Left kidney (tissue), 2 donors: ENCODE results near the gene UVRAG. TPM values are rescaled to one million over a fixed set of nuclear protein-coding genes. Genes with fewer than 3 reads are reported as not detected.
"Not testable (repeated sequence)": the region's sequence is repeated elsewhere in the genome, so short reads cannot be mapped to it uniquely, and the experiment has no call there.

Source experiments
- DNase-seq: peaks from one replicate; pipeline ENCODE4 v3.0.0-alpha.2; 2013
- polyA plus RNA-seq: library from polyadenylated mRNA; unstranded; fragments of 120-200 nt; gene quantifications from one replicate; pipeline ENCODE4 v1.2.1, GENCODE V29; 2013; ENCODE audit not compliant: insufficient read length

The UVRAG gene
- polyA plus RNA-seq, 1 donor: 19.5 TPM

GRCh38 chr11:75955443-75955842 lies 140.4 kb downstream of the UVRAG start:
- no peak for DNase-seq

- DNase-seq: no peak
Observed at GRCh38 chr11:75959540-75959939, 144.5 kb downstream of the UVRAG start.

GRCh38 chr11:75964071-75964470 lies 149.1 kb downstream of the UVRAG start:
- no peak for DNase-seq

GRCh38 chr11:75966537-75967287 lies 151.7 kb downstream of the UVRAG start:
- no peak for DNase-seq

- DNase-seq: no peak
Observed at GRCh38 chr11:75968021-75968625, 153.1 kb downstream of the UVRAG start.

GRCh38 chr11:75969626-75970308 lies 154.8 kb downstream of the UVRAG start:
- DNase-seq: no peak

- DNase-seq: not testable (repeated sequence)
Observed at GRCh38 chr11:75973710-75974109, 158.7 kb downstream of the UVRAG start.

- DNase-seq: not testable (repeated sequence)
Observed at GRCh38 chr11:75979075-75979474, 164.1 kb downstream of the UVRAG start.

- DNase-seq: not testable (repeated sequence)
Observed at GRCh38 chr11:75979479-75980027, 164.5 kb downstream of the UVRAG start.

GRCh38 chr11:75980031-75980430 lies 165.0 kb downstream of the UVRAG start:
- no peak for DNase-seq

- no peak for DNase-seq
Observed at GRCh38 chr11:75981546-75981945, 166.5 kb downstream of the UVRAG start.

GRCh38 chr11:75982309-75982708 lies 167.3 kb downstream of the UVRAG start:
- DNase-seq: no peak

- DNase-seq: no peak
Observed at GRCh38 chr11:75986966-75987365, 172.0 kb downstream of the UVRAG start.

- DNase-seq: no peak
Observed at GRCh38 chr11:75993126-75993525, 178.1 kb downstream of the UVRAG start.

- DNase-seq: no peak
Observed at GRCh38 chr11:75994616-75995015, 179.6 kb downstream of the UVRAG start.

GRCh38 chr11:75996523-75997442 lies 181.8 kb downstream of the UVRAG start:
- peak; percentile 47 for DNase-seq

GRCh38 chr11:76004400-76004799 lies 189.4 kb downstream of the UVRAG start:
- no peak for DNase-seq

- no peak for DNase-seq
Observed at GRCh38 chr11:76005756-76006155, 190.7 kb downstream of the UVRAG start.

GRCh38 chr11:76007166-76007565 lies 192.2 kb downstream of the UVRAG start:
- DNase-seq: no peak

GRCh38 chr11:76008474-76008873 lies 193.5 kb downstream of the UVRAG start:
- DNase-seq: no peak

- no peak for DNase-seq
Observed at GRCh38 chr11:76010051-76010450, 195.0 kb downstream of the UVRAG start.

GRCh38 chr11:76013526-76013925 lies 198.5 kb downstream of the UVRAG start:
- no peak for DNase-seq
